ENCODE data around the gene ATP2B1.

Gene ATP2B1

GRCh38 chr12:89593233-89593632, 115.4 kb downstream of the ATP2B1 start:
- Histone ChIP-seq H3K9me3 (ENCODE audit: severe bottlenecking) (no peaks in the 10 kb centered on the region), H3K36me3 (peaks cover 35% of the 10 kb centered on the region), H3K27ac (no peak overlapping the region), H3K4me3 (ENCODE audit: low read depth, low read length) (no peak overlapping the region), H3K27me3 (ENCODE audit: insufficient read depth, low read depth, severe bottlenecking) (no peaks in the 10 kb centered on the region)
- DNase-seq = no peak
- no peak for TF ChIP-seq CTCF (IDR thresholded peaks at IDR 0.05; ENCODE audit: low read depth, low read length)

- TF ChIP-seq CTCF (IDR thresholded peaks at IDR 0.05; ENCODE audit: low read depth, low read length) = no peak
- Histone ChIP-seq H3K4me3 (ENCODE audit: low read depth, low read length) (no peak overlapping the region), H3K27me3 (ENCODE audit: insufficient read depth, low read depth, severe bottlenecking) (no peaks in the 10 kb centered on the region), H3K27ac (no peak overlapping the region; the same call in 1 of the 2 replicates), H3K9me3 (ENCODE audit: severe bottlenecking) (no peaks in the 10 kb centered on the region), H3K36me3 (peaks cover 22% of the 10 kb centered on the region)
- no peak for DNase-seq
Measured at GRCh38 chr12:89589753-89590152, 118.9 kb downstream of the ATP2B1 start.

GRCh38 chr12:89578499-89578898, 130.1 kb downstream of the ATP2B1 start:
- TF ChIP-seq CTCF (IDR thresholded peaks at IDR 0.05; ENCODE audit: low read depth, low read length) = no peak
- H3K4me3 ChIP-seq (ENCODE audit: low read depth, low read length) = no peak overlapping the region
- DNase-seq = no peak
- no peak overlapping the region for H3K27ac ChIP-seq
- H3K36me3 ChIP-seq = no peaks in the 10 kb centered on the region
- H3K9me3 ChIP-seq (ENCODE audit: severe bottlenecking) = no peaks in the 10 kb centered on the region
- no peaks in the 10 kb centered on the region for H3K27me3 ChIP-seq (ENCODE audit: insufficient read depth, low read depth, severe bottlenecking)

- DNase-seq = no peak
- TF ChIP-seq CTCF (IDR thresholded peaks at IDR 0.05; ENCODE audit: low read depth, low read length) = no peak
- H3K36me3 ChIP-seq = no peaks in the 10 kb centered on the region
- no peaks in the 10 kb centered on the region for H3K27me3 ChIP-seq (ENCODE audit: insufficient read depth, low read depth, severe bottlenecking)
- no peaks in the 10 kb centered on the region for H3K9me3 ChIP-seq (ENCODE audit: severe bottlenecking)
- no peak overlapping the region for H3K27ac ChIP-seq
- no peak overlapping the region for H3K4me3 ChIP-seq (ENCODE audit: low read depth, low read length)
Measured at GRCh38 chr12:89576572-89577220, 131.9 kb downstream of the ATP2B1 start.

GRCh38 chr12:89575374-89575773, 133.3 kb downstream of the ATP2B1 start:
- H3K9me3 ChIP-seq (ENCODE audit: severe bottlenecking) = no peaks in the 10 kb centered on the region
- no peak for TF ChIP-seq CTCF (IDR thresholded peaks at IDR 0.05; ENCODE audit: low read depth, low read length)

GRCh38 chr12:89574736-89575208, 133.9 kb downstream of the ATP2B1 start:
- Histone ChIP-seq H3K27ac (no peak overlapping the region), H3K36me3 (no peaks in the 10 kb centered on the region), H3K27me3 (ENCODE audit: insufficient read depth, low read depth, severe bottlenecking) (no peaks in the 10 kb centered on the region), H3K9me3 (ENCODE audit: severe bottlenecking) (no peaks in the 10 kb centered on the region), H3K4me3 (ENCODE audit: low read depth, low read length) (no peak overlapping the region)
- DNase-seq = no peak
- TF ChIP-seq CTCF (IDR thresholded peaks at IDR 0.05; ENCODE audit: low read depth, low read length) = no peak

More at GRCh38 chr12:89575374-89575773, 133.3 kb downstream of the ATP2B1 start:
- DNase-seq = no peak
- no peak overlapping the region for H3K4me3 ChIP-seq (ENCODE audit: low read depth, low read length)
- no peaks in the 10 kb centered on the region for H3K27me3 ChIP-seq (ENCODE audit: insufficient read depth, low read depth, severe bottlenecking)
- H3K27ac ChIP-seq = no peak overlapping the region
- no peaks in the 10 kb centered on the region for H3K36me3 ChIP-seq

Data from WERI-Rb-1 (cell line).